ENCODE results near the gene DAGLA.

The DAGLA gene

DNA sequence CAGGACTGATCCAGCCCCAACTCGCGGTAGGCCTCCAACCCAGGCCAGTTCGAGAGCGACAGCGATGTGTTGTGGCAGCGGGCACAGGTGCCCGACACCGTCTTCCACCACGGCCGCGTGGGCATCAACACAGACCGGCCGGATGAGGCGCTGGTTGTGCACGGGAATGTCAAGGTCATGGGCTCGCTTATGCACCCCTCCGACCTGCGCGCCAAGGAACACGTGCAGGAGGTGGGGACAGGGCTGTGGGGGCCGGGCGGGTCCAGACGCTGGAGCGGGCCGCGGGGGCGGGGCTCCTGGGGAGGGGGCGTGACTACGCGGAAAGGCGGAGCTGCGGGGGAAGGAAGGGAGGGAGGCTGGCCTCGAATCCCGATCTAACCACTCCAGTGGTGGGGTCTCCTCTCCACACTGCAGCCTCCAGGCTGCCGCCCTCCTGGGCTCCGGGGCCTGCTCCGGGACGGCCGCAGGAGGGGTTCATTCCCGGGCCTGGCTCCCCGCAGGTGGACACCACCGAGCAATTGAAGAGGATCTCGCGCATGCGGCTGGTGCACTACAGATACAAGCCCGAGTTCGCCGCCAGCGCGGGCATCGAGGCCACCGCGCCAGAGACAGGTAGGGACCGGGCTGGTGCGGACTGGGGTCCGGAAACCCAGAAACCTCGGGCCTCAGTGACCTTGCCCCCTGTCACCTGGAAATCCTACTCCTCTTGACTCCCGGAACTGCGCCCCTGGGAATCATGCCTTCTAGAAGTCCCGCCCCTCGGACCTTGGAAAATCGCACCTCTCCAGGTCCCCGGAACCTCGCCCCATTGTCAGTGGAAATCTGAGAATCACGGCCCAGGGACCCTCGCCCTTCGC, 97.3 kb downstream of the DAGLA start:
- DNase-seq (ENCODE audit: low read depth, low spot score): no peak

DNA sequence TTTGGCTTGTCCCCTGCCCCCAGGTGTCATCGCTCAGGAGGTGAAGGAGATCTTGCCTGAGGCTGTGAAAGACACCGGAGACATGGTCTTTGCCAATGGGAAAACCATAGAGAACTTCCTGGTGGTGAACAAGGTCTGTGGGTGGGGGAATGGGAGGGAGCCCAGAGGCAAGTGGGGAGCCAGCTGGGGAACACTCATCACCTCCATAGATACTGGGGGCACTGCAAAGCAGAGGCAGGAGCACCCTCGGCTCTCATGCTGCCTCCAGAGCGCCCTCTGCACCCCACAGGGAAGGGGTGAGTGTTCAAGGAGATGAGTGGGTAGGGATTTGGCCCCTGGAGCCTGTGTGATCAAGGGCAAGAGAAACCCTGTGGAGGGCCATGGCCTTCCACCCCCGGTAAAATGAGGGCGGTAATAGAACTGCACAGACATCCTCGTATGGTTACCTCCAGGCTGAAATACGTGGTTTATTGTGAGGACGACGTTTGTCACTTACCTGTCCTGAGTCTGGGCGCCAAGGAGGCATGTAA, 98.2 kb downstream of the DAGLA start:
- no peak for DNase-seq (ENCODE audit: low read depth, low spot score)

DNA sequence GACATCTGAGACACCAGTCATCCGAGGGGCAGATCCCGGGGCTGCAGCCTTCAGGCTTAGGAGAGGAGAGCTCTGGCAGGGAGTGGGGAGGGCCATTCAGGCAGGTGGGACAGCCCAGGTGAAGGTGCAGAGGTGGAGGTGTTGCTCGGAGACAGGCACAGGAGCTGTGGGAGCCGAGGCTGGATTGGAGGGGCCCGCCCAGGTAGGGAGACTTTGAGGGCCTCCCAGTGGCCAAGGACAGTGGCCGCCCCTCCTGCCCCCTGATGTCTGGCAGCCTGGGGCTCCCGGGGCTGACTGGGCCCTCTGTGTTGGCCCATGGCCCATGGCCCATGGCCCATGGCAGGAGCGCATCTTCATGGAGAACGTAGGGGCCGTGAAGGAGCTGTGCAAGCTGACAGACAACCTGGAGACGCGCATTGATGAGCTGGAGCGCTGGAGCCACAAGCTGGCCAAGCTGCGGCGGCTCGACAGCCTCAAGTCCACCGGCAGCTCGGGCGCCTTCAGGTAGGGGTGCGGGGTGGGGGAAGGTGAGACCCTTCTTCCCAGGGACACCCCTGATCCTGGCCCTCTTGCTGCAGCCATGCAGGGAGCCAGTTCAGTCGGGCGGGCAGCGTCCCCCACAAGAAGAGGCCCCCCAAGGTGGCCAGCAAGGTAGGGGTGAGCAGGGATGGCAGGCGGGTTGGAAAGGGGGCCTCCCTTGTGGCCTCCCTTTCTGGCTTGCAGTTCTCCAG, 98.9 kb downstream of the DAGLA start:
- no peak for DNase-seq (ENCODE audit: low read depth, low spot score)

DNA sequence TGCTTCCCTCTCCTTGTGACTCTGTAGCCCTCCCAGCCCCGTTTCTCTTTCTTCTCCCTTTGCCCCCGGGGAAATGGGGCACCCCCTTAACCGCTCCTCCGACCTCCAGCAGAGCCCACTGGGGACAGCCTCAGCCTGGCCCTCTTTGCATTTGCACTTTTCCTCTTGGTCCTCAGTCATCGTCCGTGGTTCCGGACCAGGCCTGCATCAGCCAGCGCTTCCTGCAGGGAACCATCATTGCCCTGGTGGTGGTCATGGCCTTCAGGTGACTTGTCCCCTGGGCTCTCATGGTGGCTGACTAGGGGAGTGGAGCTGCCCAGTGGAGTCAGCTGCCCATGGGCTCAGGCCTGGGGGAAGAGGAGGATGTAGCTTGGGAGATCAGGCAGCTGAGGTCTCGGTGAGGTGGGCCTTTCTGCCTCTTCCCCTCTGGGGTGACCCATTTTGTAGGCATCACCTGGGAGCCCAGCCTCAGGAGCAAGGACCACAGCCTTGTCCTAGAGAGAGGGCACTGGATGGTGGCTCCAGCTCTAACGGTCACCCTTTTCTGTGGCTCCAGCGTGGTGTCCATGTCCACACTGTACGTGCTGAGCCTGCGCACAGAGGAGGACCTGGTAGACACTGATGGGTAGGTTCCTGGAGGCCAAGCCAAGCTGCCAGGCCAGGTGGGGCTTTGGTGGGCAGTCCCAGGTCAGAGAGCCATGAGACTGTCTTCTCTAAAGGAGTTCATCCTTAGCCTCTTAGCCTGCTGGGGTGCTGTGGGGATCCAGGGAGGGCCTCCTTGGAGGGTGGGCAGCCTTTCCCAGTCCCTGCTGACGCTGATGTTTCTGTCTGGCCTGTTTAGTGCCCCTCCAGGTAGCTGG, 99.7 kb downstream of the DAGLA start:
- DNase-seq (ENCODE audit: low read depth, low spot score): no peak

DNA sequence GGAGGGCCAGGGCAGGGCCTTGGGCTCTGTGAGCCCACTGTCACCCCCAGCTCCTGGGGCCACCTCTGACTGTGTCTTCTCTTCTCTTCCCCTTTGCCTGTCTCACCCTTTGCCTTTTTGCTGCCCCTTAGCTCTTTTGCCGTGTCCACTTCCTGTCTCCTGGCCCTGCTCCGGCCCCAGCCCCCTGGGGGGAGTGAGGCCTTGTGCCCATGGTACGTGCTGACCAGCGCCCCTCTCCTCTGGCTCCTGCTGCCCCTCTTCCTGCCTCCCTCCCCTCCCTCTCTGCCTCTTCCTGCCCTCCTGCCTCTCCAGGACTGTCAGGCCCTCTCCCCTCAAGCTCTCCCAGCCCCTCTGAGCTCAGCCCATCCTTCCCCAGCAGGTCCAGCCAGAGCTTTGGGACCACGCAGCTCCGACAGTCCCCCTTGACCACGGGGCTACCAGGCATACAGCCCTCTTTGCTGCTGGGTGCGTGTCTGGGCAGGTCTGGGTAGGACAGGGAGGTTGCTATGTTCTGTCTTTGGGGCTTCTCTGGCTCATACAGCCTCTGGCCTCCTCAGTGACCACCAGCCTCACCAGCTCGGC, 100.5 kb downstream of the DAGLA start:
- DNase-seq (ENCODE audit: low read depth, low spot score): no peak

DNA sequence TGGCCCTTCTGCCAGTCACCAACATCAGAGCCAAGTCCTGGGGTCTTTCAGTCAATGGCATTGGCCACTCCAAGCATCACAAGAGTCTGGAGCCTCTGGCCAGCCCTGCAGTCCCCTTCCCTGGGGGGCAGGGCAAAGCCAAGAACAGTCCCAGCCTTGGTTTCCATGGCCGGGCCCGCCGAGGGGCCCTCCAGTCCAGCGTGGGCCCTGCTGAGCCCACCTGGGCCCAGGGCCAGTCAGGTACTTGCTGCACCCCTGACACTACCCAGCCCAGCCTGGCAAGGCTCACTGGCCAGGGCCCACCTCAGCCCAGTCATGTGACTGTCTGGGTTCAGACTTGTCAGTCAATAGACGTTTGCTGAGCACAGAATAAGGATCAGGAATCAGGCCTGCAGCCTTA, 101.4 kb downstream of the DAGLA start:
- no peak for DNase-seq (ENCODE audit: low read depth, low spot score)

DNA sequence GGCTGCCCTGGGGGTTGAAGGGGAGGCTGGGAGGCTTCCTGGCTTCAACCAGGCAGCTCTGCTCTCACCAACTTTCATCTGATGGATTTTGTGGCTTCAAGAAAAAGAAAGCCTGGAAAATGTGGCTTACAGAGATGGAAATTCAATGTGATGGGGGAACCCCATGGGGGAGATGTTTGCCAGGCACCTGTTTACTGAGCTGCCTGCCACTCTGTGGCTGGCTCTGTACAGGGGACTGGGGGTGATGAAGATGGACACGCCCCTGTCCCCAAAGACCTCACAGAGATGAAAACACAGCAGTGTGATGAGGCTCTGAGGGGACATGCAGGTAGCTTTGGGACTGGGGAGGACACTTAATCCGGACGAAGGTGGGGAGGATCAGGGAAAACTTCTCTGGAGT, 102.1 kb downstream of the DAGLA start:
- no peak for DNase-seq (ENCODE audit: low read depth, low spot score)

DNA sequence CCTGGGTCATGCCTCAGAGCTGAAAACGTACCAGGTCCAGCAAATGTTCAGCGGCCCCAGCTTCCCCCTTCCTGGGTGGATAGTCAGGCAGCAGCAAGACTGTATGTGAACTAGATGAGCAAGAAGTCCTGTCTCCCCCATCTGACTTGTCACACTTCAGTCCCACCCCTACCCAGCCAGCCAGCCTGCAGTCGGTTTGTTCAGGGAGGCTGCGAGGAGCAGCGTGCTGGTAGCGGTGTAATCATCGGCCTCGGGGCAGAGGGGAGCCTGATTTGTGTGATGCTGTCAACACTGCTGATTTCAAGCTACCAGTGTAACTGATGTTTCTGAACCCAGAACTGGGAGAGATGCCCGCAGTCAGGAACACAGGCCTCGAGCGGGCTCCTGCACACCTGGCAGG, 102.7 kb downstream of the DAGLA start:
- no peak for DNase-seq (ENCODE audit: low read depth, low spot score)

DNA sequence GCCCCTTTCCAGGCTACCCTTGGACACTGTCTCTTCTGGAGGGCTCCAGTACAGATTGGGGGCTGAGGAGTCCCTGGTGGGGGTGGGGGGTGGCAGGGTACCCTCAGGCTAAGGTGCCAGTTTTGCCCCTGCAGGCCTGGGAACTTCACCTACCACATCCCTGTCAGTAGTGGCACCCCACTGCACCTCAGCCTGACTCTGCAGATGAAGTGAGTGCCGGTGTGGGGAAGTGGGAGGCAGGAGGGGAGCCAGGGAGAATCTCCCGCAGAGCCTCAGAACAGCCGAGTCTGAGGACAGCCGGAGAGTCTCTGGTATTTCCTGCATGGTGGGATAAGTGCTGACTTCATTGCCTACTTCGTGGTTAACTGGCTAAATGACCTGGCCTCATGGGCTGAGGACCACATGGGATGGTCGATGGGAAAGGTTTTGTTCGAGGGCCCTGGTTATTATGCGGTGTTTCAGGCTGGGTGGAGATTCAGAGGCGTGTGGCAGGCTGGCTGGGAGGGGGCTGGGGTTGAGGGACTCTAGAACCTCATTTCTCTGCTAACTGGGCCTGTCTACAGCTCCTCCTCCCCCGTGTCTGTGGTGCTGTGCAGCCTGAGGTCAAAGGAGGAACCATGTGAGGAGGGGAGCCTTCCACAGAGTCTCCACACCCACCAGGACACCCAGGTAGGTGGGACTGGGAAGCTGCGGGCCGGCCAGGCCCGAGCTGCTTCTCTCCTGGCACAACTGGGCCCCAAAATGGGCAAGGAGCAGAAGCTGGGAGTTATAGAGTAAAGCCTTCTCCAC, 103.7 kb downstream of the DAGLA start:
- DNase-seq (ENCODE audit: low read depth, low spot score): no peak

DNA sequence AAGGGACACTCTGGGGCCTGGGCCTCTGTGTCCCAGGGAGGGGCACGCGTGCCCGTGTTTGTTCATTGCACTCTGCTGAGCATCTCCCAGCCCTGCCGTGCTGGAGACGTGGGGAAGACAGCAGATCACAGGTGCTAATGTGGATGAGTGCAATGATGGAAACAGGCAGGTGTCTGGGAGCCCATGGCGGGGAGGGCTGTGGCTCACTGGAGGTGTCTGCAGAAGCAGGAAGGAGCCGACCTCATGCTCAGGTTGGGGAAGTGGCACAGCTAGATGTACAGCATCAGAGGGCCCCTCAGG, 104.3 kb downstream of the DAGLA start:
- no peak for DNase-seq (ENCODE audit: low read depth, low spot score)

DNA sequence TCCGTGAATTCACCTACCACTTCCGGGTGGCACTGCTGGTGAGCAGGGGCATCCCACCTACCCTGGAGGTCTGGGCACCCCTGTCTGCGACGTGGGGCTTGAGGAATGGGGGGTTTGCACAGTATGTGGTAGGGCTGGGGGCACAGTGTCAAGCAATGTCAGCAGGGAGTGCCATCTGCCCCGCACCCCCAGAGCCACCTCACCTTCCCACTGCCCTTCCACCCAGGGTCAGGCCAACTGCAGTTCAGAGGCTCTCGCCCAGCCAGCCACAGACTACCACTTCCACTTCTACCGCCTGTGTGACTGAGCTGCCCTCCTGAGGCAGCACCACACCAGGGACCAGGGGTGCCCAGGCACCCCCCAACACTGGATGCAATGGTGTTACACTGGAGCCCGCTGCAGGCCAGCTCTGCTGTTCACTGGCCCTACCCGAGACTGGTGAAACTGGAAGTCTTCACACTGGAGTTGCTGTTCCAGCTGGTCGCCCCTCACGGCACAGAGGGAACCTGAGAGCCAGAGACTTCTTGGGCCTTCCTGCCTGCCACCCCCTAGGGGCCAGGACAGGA, 105.7 kb downstream of the DAGLA start:
- no peak for DNase-seq (ENCODE audit: low read depth, low spot score)

DNA sequence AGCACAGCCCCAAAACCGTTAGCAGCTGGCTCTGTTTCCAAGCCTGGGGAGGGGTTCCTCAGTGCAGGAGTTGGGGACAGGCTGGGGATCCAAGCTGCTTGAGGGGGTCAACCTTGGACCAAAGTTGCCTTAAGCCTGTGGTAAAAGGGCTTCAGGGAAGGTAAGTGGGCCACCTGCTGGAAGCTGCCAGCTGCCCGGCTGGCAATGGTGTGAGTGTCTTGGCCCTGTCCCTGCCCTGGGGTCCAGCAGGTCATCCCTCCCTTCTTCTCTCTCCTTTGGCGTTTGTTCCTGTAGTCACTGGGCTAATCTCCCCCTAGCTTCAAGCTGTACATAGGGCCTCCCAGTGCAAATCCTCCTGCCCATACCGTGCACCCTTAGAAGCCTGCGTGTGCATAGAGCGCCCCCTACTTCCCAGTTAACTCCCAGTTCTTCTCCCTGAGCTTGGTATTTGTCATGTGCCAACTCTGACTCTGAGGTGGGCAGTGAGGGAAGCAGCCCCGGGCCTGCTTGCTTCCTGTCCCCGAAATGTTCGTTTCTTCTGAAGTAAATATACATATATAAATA, 107.8 kb downstream of the DAGLA start:
- DNase-seq (ENCODE audit: low read depth, low spot score): no peak

DNA sequence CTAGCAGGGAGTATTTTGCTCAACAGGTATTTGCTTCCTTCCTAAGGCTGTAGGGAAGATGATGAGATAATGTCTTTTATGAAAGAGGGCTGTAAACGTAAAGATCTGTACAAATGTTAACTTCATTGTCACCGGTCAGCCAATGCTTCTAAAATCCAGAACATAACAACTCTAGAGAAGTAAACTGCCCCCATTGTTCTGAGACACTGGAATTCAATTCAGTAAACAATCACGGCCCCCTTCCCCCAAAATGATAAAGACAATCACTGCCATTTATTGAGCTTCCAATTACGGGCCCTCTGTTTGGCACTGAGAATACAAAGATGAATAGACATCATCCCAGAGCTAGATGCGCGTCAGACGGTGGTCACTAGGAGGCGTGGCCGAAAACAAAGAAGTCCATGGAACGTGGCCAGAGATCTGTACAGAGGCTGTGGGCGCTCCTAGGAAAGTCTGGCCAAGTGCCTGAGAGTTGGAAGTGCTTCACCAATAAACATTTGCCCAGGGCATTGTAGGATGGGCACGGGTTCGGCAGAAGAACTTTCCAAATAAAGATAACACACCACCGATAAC, 111.6 kb downstream of the DAGLA start:
- DNase-seq (ENCODE audit: low read depth, low spot score): no peak

DNA sequence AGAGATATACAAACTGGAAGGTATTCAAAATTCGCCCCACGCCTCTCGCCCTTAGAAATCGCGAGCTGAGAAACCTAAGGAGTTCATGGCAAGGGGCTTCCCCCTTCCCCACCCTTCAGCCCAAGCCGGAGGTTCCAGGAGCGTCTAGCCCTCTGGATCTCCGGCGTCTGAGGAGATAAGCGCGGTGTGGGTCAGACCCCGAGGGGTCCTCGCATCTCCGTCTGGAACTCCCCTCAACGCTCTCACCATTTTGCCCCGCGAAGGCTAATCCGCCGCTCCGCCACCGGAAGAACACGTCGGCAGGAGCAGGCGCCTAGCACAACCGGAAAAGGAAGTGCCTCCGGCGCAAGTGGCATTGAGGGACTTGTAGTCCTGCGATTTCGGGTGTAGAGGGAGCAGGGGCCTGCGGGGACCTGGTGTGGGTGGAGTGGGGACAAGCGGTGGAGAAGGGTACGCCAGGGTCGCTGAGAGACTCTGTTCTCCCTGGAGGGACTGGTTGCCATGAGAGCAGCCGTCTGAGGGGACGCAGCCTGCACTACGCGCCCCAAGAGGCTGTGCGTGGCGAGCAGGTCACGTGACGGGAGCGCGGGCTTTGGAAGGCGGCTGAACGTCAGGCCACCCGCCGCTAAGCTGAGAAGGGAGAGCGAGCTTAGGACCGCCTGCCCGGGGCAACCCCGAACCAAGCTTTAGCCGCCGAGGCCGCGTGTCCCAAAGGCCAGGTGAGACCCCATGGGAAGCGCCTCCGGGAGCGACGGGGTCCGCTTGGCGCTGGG, 112.3 kb downstream of the DAGLA start, which contains the start of the genes FEN1 and TMEM258:
FEN1 (plus strand) TSS at position 602 of the 773 bp plus-strand sequence. CDS start 2,451 bp downstream, outside the sequence.
TMEM258 (minus strand) TSS at position 290 of the 773 bp plus-strand sequence; CDS start at position 249, 41 bp downstream.
- peak; percentile 72 for DNase-seq (ENCODE audit: low read depth, low spot score)

DNA sequence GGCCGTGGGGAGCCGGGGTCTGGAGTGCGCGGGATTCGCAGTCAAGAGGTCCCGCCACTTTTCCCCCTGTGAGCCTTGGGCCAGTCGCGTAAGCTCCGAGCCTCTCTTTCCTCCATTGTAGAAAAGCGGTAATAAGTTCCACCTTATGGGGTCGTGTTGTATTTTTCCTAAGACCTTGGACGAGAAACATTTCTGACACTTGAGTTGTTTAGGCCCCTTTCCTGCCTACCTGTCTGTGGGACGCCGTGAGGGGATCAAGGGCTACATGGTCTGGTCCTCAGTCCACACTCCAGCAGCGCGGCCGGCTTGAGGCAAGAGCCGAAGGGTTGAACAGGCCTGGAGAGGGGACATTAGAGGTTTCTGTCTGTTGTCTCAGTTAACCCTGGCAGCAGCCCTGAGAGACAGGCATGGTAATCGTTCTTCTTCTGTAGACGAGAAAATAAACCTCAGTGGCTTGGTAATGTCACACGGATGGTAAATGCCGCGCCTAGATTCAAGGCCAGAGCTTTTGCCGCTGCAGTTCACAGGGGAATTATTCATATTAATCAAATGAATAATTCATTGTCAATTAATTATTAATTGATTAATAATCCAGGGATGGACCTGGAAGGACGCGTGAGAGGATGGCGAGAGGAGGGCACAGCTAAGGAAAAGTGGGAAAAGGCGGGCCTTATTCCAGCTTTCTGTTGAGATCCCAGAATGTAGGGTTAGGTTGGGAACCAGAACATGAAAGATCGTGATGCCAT, 113.1 kb downstream of the DAGLA start:
- DNase-seq (ENCODE audit: low read depth, low spot score): no peak

DNA sequence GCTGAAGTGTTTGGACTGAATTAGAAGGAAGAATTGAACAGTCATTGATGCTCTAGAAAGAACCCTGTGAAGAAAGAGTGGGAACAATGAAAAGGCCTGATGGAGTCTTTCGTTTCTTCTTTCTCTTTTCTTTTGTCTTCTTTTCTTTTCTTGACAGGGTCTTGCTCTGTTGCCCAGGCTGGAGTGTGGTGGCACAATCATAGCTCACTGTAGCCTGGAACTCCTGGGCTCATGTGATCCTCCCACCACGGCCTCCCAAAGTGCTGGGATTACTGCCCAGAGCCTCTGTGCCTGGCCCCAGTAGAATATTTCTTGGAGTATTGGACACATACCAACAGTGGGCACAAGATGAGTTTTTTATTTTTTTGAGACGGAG, 113.6 kb downstream of the DAGLA start:
- no peak for DNase-seq (ENCODE audit: low read depth, low spot score)

DNA sequence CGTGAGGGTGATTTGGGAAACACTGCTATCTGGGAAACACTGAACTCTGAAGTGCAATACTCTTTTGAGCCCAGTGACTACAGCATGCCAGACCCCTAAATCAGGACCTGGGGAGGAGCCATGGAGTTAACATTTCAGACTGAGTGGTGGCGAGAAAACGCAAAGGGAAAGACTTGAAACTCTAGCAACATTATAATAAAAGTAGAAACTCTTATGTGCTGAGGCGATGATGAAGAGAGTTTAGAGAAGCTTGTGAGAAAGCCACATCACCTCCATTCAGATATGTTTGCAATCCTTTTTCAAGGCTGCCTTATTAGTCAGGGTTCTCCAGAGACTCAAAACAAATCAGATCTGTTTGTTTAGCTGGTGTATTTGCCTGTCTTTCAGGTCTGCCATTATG, 114.4 kb downstream of the DAGLA start:
- no peak for DNase-seq (ENCODE audit: low read depth, low spot score)

DNA sequence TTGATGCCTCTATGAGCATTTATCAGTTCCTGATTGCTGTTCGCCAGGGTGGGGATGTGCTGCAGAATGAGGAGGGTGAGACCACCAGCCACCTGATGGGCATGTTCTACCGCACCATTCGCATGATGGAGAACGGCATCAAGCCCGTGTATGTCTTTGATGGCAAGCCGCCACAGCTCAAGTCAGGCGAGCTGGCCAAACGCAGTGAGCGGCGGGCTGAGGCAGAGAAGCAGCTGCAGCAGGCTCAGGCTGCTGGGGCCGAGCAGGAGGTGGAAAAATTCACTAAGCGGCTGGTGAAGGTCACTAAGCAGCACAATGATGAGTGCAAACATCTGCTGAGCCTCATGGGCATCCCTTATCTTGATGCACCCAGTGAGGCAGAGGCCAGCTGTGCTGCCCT, 115.3 kb downstream of the DAGLA start:
- DNase-seq (ENCODE audit: low read depth, low spot score): no peak
